HEK293 (cell line): ENCODE data around the gene KCNMA1.

Source experiments
- BCL11A ChIP-seq: fragments of 450-650 bp; formaldehyde crosslinking; IDR thresholded peaks from 2 replicates; pipeline ENCODE4 v1.5.1; 2016; ENCODE audit warnings: low read depth, missing biosample characterization, missing genetic modification characterization
- SETDB1 ChIP-seq: IDR thresholded peaks from one replicate; pipeline ENCODE4 v1.6.1; 2017; ENCODE audit warnings: mild to moderate bottlenecking, low read length, moderate library complexity, mixed read lengths; ENCODE audit not compliant: insufficient read length
- TCF7L2 ChIP-seq: IDR thresholded peaks from 2 replicates; pipeline ENCODE4 v1.6.1; 2011; ENCODE audit warnings: low read depth, mild to moderate bottlenecking, inconsistent platforms, low read length, moderate library complexity, borderline replicate concordance
- TSHZ1 ChIP-seq: fragments of 450-650 bp; formaldehyde crosslinking; IDR thresholded peaks from 2 replicates; pipeline ENCODE4 v1.5.1; 2016; ENCODE audit warnings: missing biosample characterization, missing genetic modification characterization, borderline replicate concordance
- YY1 ChIP-seq: fragments of 450-650 bp; formaldehyde crosslinking; IDR thresholded peaks from 2 replicates; pipeline ENCODE4 v1.5.1; 2018; ENCODE audit warnings: missing biosample characterization, missing genetic modification characterization
- ZNF140 ChIP-seq: fragments of 450-650 bp; formaldehyde crosslinking; IDR thresholded peaks from 2 replicates; pipeline ENCODE4 v1.5.1; 2016; ENCODE audit warnings: missing biosample characterization, missing genetic modification characterization
- ZNF23 ChIP-seq: fragments of 450-650 bp; formaldehyde crosslinking; IDR thresholded peaks from 2 replicates; pipeline ENCODE4 v1.5.1; 2016; ENCODE audit warnings: missing biosample characterization, missing genetic modification characterization, borderline replicate concordance
- ZNF24 ChIP-seq: fragments of 450-650 bp; formaldehyde crosslinking; IDR thresholded peaks from 2 replicates; pipeline ENCODE4 v1.5.1; 2016; ENCODE audit warnings: missing biosample characterization, missing genetic modification characterization
- ZNF555 ChIP-seq: fragments of 450-650 bp; formaldehyde crosslinking; conservative IDR thresholded peaks from 2 replicates; pipeline ENCODE4 v1.5.1; 2017; ENCODE audit warnings: missing biosample characterization, mild to moderate bottlenecking, missing genetic modification characterization, inconsistent platforms
- ZNF580 ChIP-seq: fragments of 450-650 bp; formaldehyde crosslinking; IDR thresholded peaks from 2 replicates; pipeline ENCODE4 v1.5.1; 2016; ENCODE audit warnings: missing biosample characterization, missing genetic modification characterization
- ZNF629 ChIP-seq: fragments of 450-650 bp; formaldehyde crosslinking; IDR thresholded peaks from 2 replicates; pipeline ENCODE4 v1.5.1; 2017; ENCODE audit warnings: missing biosample characterization, missing genetic modification characterization
- TF ChIP-seq, protein P1 (sequence below): fragments of 450-650 bp; formaldehyde crosslinking; IDR thresholded peaks from 2 replicates; pipeline ENCODE4 v1.5.1; 2016; ENCODE audit warnings: missing biosample characterization, missing genetic modification characterization
- TF ChIP-seq, protein P2 (sequence below): fragments of 450-650 bp; formaldehyde crosslinking; IDR thresholded peaks from 2 replicates; pipeline ENCODE4; 2016; ENCODE audit warnings: missing biosample characterization, missing genetic modification characterization

DNA sequence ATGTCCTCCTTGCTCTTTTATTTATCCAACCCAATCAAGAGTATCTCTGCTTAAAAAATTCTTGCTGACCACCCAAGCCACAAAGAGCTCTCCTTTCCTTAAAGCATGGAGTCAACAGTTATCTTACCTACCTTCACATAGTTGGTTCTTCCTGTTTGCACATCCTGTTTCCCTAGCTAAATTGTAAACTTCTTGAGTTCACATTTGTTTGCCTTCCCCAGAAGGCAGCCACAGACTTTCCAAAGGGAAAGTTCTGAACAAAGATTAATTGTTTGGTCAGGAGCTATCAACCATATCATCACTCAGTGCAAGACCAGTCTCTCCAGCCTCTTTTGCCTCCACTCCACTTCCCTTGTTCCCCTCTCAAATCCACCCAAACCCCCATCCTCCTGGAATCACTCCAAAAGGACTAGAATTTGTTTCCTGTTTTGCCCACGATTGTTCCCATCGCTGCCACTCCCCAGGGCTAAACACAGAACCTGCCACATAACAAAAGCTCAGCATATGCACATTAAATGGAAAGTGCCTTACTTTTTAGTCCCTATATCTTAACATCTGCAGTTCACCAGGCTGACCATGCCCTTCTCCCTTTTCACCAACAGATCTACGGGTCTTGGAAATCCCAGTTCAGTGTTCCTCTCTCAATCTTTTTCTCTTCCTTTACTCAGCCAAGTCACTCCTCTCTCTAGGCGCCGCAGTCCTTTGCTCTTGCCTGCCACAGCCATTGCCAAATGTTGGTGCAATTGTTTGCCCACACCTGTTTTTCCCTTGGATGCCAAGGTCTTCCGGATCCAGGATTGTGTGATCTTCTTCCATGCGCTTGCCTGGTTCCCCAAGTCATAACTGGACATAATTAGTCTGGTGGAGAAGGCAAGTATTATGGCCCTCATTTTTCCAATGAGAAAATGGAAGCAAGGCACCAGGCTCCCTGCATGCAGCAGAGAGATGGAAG lies 265.5 kb downstream of the KCNMA1 start:
- TF ChIP-seq, protein P1, sequence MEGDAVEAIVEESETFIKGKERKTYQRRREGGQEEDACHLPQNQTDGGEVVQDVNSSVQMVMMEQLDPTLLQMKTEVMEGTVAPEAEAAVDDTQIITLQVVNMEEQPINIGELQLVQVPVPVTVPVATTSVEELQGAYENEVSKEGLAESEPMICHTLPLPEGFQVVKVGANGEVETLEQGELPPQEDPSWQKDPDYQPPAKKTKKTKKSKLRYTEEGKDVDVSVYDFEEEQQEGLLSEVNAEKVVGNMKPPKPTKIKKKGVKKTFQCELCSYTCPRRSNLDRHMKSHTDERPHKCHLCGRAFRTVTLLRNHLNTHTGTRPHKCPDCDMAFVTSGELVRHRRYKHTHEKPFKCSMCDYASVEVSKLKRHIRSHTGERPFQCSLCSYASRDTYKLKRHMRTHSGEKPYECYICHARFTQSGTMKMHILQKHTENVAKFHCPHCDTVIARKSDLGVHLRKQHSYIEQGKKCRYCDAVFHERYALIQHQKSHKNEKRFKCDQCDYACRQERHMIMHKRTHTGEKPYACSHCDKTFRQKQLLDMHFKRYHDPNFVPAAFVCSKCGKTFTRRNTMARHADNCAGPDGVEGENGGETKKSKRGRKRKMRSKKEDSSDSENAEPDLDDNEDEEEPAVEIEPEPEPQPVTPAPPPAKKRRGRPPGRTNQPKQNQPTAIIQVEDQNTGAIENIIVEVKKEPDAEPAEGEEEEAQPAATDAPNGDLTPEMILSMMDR, result no peak
- no peak for TF ChIP-seq ZNF23 (tag by site-specific recombination)
- no peak for TF ChIP-seq BCL11A (tag by site-specific recombination)
- TF ChIP-seq ZNF629 (tag by site-specific recombination), result no peak
- TF ChIP-seq TSHZ1 (tag by site-specific recombination), result no peak
- TF ChIP-seq SETDB1, result no peak
- TF ChIP-seq ZNF140 (tag by site-specific recombination), result no peak
- no peak for TF ChIP-seq ZNF24
- no peak for TF ChIP-seq ZNF580 (tag by site-specific recombination)
- no peak for TF ChIP-seq ZNF555 (tag by site-specific recombination)
- no peak for TF ChIP-seq TCF7L2
- TF ChIP-seq, protein P2, sequence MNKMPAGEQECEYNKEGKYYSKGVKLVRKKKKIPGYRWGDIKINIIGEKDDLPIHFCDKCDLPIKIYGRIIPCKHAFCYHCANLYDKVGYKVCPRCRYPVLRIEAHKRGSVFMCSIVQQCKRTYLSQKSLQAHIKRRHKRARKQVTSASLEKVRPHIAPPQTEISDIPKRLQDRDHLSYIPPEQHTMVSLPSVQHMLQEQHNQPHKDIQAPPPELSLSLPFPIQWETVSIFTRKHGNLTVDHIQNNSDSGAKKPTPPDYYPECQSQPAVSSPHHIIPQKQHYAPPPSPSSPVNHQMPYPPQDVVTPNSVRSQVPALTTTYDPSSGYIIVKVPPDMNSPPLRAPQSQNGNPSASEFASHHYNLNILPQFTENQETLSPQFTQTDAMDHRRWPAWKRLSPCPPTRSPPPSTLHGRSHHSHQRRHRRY, result no peak
- no peak for TF ChIP-seq YY1 (tag by site-specific recombination)
